ENCODE results near the gene TPK1.

GRCh38 chr7:144725070-144725469, 110.8 kb downstream of the TPK1 start:
- TF ChIP-seq CTCF (tag by site-specific recombination; IDR thresholded peaks at IDR 0.05) (no peak), ZBTB11 (tag by site-specific recombination; conservative IDR thresholded peaks at IDR 0.05; ENCODE audit: low read depth) (no peak), ZBTB8A (tag by site-specific recombination; IDR thresholded peaks at IDR 0.05) (no peak), IKZF3 (tag by site-specific recombination; IDR thresholded peaks at IDR 0.05) (no peak), ZNF837 (tag by site-specific recombination; IDR thresholded peaks at IDR 0.05) (no peak), PBX3 (CRISPR knock-in tag; IDR thresholded peaks at IDR 0.05) (no peak), YY1 (tag by site-specific recombination; IDR thresholded peaks at IDR 0.05) (no peak), KLF16 (tag by site-specific recombination; IDR thresholded peaks at IDR 0.05) (no peak), MZF1 (tag by site-specific recombination; IDR thresholded peaks at IDR 0.05; ENCODE audit: borderline replicate concordance) (no peak)
- TF ChIP-seq, protein P1, sequence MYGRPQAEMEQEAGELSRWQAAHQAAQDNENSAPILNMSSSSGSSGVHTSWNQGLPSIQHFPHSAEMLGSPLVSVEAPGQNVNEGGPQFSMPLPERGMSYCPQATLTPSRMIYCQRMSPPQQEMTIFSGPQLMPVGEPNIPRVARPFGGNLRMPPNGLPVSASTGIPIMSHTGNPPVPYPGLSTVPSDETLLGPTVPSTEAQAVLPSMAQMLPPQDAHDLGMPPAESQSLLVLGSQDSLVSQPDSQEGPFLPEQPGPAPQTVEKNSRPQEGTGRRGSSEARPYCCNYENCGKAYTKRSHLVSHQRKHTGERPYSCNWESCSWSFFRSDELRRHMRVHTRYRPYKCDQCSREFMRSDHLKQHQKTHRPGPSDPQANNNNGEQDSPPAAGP (tag by site-specific recombination; IDR thresholded peaks at IDR 0.05): no peak

Measured in HEK293 (cell line).